GM21447 (cell line): ENCODE measurements around the gene SLC12A8.

Experiments used
- ATAC-seq: cut with Tn5 transposase; IDR thresholded peaks from one replicate; pipeline ENCODE4 v1.9.1; 2021; ENCODE audit not compliant: unreplicated experiment

SLC12A8 gene

DNA sequence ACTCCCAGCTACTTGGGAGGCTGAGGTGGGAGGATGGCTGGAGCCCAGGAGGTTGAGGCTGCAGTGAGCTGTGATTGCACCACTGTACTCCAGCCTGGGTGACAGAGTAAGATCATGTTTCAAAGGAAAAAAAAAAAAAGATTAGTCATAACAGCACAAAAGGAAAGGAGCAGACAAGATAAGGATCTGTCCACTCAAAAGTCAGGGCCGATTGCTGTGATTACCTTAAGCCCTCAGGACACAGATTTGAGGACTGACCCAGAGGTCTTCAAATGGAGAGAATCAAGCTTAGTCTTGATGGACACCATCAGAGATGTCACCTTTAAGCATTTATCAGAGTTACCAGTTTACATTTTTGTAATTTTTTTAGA is 132.9 kb downstream of the SLC12A8 start:
- ATAC-seq = no peak

DNA sequence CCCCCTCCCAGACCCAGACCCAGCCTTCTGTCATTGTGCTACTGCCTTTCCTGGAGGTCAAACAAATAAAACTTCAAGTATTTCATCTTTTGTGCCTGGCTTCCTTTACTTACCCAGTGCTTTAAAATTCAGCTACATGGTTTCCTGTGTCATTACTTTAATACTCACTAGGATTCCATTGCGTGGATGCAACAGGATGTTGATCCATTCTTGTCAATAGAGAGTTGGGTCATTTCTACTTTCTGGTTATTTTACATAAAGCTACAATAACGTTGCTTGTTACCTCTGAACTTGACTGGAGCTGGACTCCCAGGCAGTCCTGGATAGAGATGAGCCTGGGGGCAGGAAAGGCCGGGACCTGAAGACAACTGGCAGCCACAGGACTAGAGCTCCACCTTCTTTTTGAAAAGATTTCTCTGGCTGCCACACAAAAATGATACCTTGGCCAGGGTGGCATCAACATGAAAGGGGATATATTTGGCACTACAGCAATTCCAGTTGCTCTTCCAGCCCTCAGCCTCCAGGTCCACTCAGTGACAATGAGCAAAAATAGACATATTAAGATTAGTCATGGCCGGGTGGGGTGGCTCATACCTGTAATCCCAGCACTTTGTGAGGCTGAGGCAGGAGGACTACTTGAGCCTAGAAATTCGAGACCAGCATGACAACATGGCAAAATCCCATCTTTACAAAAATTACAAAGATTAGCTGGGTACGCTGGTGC is 133.4 kb downstream of the SLC12A8 start:
- no peak for ATAC-seq

DNA sequence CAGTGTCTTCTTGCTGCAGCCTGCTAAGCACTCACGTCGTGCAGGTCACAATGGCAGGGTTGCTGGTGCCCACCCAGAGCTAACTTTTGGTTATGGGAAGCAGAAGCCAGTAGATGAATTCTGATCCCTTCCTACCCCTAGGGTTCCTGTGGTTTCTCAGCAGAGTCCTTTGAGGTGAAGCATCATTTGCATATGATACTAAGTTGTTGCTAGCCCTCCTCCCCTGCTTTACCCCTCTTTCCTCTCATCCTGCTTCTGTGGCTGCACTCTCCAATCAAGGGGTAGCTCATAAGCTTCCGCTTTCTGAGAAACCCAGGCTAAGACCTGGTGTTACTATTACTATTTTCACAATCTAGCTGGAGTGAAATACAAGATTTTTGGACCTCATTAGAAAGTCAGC is 134.7 kb downstream of the SLC12A8 start:
- ATAC-seq = no peak

DNA sequence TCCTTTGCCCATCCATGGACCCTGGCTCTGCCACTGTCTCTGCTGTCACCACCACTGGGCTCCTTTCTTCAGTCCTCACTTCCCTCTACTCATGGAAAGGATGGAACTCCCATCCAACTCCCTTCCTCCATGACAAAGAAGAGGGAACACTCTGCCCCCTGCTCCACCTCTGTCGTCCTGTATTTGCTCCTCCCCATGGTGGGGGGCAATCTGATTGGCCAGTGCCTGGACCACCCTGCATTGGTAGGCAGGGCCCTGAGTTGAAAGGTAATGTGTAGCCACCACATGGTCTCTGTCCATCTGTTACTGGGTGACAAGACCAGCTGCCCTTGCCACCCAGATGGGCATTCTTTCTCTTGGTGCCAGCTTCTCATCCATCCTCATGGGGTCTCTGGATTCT is 136.1 kb downstream of the SLC12A8 start:
- no peak for ATAC-seq

DNA sequence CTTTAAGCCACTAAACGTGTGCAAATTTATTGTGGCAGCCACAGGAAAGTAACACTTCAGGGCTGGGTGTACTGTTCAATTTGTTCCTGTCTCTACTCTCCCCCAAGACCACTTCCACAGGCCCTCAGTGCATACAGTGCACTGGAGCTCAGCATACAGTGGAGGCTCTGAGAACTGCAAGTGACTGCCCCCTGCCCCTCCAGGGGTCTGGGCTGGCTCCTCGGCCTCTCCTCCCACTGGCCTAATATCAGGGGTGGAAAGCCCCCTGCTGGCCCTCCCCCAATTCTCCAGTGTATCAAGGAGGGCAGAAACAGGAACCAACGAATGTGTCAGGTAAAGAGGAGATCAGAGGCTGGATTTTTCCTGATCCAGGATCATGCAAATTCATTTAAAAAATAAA is 136.8 kb downstream of the SLC12A8 start:
- no peak for ATAC-seq

DNA sequence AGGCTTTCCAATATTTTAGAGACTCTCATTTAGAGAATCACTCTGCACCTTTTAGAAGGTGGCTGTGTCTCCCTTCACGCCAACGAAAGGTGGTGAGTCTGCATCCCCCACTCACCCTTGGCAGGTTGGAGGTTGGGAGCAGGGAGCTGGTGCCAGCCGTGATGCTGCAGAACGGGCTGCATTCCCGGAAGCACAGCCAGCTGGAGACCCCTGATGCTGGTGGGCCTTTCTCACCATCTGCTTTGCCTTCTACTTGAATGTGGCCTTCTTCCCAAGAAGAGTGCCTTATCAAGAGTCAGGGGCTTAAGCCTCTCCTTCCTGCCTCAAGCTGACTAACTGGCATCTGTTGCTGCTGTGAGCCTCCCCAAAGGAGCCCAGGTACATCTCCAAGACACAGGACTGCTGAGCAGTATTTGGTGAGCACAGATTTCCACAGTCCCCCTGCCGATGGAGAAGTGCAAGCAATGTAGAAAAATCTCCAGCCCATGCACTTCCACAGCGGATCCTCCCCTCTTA is 139.1 kb downstream of the SLC12A8 start:
- ATAC-seq = no peak

DNA sequence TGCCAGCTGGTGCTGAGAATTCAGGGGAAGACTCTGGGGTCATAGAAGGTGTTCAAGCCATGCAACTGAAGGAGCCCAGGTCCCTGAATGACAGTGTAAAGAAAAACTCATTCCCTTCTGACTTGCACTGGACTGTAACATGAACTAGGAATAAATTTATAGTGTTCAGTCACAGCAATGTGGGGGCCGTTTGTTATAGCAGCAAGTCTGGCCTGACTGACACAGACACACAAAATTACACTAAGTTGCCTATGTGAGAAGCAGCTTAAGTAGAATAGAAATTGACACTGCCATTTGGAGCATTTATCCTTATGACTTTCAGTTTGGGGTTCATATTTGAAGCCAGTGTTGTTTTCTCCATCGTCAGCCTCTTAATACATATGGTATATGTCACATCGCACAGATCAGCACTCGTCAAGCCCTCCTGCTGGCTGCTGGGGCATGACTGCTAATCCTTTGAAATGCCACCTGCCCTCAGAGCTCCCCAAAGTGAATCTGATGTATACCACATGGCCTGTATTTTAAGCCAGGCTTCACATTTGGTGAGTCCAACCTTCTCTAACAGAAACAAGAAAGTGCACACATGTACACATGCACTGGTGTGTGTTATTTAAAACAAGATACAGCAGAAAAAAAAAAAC is 139.7 kb downstream of the SLC12A8 start:
- ATAC-seq = no peak

DNA sequence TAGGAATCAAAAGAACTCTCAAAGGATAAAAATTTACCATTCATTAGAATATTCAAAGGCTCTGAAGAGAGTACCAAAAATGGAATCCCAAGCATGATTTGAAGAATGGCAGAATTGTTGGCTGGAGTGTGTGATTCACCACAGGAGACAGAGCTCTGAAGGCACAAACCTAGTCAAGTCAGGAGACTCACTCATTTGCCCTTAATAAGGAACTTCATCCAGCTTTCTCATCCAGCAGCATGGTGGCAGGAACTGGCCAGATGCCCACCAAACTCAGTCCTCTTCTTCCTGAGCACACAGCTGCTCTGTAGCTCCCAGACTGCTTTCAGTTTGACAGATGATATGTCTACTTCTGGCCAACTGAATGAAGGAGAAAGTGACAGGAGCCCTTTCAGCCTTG is 140.2 kb downstream of the SLC12A8 start:
- no peak for ATAC-seq

DNA sequence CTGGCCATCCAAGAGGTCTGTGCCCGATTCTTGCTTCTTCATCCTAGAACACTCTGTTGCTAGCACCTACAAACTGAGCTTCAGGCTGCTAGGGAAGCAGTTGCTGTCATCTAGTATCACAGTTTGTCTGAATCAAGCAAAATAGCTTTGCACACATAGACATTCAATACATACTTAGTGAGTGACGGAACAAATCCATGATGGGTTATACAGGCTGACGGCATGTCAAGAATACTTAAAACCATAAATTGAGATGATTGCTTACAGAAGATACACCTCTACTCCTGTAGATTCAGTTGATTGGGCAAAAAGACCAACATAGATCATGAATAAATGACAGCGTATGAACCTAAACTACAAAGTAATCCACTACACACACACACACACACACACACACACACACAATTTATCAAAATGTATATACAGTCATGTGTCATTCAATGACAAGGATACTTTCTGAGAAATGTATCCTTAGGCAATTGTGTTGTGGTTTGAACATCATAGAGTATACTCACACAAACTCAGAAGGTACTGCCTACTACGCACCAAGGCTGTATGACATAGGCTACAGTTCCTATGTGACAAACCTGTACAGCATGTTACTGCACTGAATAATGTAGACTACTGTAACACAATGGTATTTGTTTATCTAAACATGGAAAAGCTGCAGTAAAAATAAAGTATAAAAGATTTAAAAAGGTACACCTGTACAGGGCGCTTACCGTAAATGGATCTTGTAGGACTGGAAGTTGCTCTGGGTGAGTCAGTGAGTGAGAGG is 142.4 kb downstream of the SLC12A8 start:
- ATAC-seq = no peak

DNA sequence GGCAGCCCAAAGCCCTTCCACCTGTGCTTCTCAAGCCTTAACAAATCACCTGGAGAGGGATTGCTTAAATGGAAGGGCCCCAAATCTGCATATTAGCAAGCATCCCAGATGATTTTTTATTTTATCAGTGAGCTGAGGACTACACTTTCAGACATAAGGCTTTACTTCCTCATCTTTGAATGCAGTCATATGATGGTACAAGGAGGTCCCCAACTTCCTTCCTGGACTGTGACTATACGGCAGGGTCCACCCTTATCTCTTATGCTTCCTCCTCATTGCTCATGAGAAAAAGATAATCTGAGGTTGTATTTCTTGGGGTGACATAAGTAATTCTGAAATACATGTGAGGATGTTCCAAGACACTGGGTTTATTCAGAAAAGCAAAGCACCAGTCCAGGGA is 143.1 kb downstream of the SLC12A8 start:
- no peak for ATAC-seq

DNA sequence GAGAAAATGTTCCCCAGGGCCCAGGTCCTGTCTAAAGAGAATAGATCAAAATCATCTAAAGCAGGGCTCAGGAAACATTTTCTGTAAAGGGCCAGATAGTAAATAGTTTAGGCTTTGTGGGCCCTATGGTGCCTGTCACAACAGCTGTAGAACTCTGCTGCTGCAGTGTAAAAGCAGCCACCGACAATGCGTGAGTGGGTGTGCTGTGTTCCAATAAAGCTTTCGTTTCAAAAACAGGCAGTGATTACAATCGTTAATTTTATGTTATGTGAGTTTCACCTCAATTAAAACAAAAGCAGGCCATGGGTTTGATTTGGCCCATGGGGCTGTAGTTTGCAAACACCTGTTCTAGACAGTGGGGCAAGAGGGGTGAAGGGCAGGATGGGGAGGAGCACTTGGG is 144.3 kb downstream of the SLC12A8 start:
- ATAC-seq = no peak

DNA sequence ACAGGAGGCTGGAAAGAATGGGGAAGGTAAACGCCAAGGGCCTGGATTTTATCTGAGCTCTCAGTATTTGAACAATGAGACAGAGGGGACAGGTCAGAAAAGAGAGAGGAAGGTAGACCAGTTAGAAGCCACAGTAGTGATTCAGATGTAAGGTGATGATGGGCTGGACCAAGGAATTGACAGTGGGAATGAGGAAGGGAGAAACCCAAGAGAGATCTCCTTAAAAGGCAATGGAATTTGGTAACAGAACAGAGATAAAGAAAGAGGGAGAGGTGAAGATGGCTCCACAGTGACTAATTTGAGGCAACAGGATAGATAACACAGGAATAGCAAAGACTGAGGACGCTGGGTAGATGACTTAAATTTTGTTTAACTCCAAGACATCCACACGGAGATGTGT is 145.3 kb downstream of the SLC12A8 start:
- ATAC-seq = no peak

DNA sequence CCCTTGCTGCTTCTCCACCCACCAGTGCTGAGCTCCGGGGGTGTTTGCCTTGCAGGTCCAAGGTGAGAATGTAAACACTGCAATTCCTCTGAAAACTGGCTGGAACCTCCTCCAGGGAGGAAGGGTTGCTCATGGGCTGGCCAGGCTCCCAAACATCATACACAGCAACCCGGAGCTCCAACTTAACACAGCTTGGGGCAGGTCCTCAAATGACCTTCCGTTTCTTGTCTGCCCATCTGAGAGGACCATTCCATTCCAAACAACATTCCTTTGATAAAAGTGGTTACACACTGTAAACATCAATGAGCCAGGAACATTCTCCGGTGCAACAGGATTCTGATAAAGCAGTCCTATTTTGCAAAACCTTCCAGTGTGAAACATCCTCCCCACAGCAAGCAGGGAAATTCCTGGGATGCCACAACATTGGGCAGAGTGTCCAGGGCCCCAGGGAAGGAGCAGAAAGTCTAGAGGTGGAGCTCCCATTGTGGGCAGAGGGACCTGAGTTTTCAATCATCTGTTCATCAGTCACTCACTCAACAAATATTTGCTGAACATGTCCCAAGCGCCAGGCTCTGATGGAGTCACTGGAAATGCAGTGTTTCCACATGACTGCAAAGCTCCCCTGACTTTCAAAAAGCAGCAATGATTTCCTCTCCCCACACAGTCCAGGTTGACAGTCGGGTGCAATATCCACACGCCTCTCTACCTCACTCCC is 149.5 kb downstream of the SLC12A8 start:
- ATAC-seq = no peak

DNA sequence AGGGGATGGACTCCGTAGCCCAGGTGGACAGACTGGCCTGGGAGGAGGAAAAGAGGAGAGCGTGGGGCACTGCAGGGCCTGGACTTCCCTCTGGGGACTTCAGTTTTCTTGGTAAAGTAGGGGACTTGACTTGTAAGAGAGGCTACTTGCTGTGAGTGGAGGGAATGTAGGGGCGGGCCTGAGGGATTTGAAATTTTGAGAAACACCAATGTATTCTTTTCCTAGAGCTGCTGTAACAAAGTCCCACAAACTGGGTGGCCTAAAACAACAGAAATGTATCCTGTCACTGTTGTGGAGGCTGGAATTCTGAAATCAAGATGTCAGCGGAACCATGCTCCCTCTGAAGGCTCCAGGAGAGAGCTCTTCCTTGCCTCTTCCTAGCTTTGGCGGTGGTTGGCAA is 150.9 kb downstream of the SLC12A8 start:
- no peak for ATAC-seq

DNA sequence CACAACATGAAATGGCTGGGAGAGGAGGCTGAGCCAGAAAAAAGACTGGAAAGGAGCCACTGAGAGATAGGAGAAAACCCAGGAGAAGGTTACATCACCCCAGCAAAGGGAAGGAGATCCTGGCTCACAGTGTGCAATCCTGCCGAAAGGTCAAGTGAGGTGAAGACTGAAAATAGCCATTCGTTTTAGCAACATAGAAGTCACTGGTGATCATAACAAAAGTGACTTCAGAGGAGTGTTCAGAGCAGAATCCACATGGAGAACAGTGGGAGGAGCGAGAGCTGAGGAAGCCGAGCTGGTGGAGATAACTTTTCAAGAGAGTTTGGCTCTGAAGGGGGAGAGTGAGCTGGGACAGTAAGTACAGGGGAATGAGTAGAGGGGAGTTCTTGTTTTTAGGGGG is 151.4 kb downstream of the SLC12A8 start:
- no peak for ATAC-seq

DNA sequence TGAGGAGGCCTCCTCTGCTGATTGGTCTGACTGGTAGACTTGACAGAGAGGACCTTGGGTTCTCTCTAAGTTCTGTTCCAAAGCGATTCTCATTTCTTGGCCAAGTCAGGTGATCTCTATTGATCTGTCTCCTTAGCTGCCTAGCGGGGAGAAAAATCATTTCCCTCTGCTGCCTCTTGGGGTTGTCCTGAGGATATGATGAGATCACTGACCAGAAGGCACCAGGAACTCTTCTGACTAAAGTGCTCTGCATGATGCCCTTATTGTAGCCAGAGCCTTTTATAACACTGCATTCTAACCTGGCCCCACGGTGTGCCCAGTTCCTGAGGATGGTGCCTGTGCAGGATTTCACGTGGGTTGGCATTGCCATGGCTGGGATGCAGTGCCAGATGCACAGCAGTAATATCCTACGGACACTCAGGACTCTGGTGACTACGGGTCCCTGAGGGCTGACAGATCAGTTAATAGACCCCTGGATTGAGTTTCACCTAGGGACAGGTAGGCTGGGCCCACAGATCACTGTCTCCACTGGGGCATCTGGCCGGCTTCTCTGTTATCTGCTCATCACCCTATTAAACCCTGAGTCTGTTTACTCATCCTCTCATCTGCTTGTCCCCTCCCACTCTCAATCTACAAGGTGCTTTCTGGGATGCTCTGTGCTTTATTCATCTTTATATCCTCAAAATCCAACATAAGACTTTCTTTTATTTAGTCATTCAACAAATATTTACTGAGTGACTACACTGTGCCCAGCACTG is 152.9 kb downstream of the SLC12A8 start:
- ATAC-seq = no peak

DNA sequence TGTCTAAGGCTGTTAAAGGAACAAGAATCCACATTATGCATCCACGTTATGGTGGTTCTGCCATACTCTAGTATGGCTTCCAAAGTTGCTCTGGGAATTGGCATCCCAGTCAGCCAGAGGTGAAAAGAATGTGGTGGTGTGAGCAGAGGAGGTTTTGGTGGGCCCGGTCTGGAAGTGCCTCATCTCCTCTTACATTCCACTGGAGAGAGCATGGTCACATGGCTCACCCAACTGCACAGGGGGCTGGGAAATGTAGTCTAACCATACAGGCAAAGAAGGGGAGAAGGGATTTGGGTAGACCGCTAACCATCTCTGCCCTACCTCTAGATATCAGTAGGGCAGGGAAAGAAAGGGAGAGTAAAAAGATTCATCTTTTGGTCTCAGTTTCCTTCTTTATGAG is 153.6 kb downstream of the SLC12A8 start:
- ATAC-seq = no peak

DNA sequence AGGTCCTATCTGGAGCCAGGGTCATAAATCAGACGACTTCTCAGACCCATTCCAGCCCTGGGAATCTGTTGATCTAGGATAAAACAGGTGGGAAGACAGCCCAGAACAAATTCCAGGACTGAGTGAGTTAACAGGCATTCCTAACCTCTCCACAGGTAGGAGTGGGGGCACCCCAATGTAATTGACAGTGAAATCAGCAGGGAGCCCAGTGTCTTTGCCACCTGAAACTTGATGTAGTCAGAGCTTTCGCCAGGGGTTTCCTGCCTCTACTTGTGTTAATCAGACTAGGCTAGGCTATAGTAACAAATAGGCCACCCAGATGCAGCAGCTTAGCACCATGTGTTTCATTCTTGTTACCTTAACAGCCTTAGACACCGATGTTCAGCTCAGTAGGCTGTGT is 154.0 kb downstream of the SLC12A8 start:
- no peak for ATAC-seq

DNA sequence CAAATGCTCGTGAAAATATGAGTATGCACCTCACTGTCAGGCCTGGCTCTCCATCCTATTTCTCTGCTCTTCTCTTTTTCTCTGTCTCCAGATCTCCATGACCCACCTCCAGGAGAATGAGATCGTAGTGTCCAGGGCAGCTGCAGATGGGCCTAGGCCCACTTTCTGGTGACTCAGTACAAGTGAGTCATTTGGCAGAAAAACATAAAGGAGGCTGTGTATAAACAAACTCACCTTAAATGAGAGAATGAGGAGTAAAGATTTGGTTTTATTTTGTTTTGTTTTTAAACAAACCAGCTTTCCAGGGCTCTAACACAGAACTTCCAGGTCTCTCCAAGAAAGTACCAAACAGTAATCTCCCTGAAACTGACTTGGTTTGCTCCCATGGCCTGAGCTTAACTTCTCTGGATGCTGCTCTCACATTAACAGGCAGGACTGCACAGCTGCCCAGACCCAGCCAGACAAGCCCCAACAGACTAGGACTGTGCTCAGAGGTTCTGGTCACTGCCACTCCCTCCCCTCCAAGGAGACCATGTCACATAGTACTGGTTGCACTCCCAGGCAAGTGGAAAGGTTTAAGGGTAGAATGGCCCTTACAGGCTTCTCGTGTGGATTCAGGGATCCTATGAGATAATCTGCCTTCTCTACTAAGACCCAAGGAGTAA is 155.2 kb downstream of the SLC12A8 start:
- no peak for ATAC-seq
